IPS-11a (cell line): ENCODE results near the gene MAP4K2.
A peak's percentile ranks its signal among the peaks of the same experiment; 100 is the strongest.

Experiments used
- H3K4me3 ChIP-seq: one replicate; pipeline ENCODE4 v1.5.1; 2013; ENCODE audit warnings: low read depth, low read length, control low read depth

Gene MAP4K2

DNA sequence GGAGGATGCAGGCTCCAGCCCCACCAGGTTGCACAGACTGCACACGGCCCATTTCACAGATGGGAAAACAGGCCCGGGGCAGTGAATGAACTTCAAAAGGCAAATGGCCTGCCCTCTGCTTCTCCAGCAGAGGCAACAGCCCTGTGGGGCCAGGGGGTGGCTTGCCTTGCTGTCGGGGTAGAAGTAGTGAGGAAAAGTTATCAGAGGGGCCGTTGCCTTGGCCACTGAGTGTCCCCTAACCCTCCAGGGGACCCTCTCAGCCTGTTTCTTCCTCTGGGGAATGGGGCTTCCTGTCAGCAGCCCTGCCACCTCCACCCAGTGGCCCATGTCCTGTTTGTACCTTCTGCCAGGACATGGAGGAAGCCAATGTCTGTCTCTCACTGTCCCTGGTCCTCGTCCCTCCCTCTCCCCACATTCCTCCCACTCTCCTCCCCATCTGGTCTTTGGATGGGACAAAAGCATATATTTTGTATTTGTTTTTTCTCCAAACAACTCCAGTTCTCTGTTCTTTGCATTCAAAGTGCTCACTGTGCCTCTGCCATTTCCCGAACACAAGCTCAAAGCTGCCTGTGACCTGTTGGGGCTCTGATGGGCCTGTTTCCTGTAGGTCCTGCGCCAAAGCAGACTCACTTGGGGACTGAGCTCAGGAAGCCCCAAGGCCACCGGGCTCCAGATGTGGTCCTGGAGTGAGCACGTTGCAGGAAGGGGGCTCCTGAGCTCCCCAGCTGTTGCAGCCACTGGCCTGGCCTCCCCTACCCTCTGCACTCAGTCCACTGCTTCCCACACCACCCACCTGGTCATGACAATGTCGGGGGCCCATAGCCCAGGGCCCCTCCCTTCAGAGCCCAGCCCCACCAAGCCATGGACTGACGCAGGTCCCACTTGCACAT lies 9.5 kb downstream of the MAP4K2 start:
- H3K4me3 ChIP-seq = no peak overlapping the region

DNA sequence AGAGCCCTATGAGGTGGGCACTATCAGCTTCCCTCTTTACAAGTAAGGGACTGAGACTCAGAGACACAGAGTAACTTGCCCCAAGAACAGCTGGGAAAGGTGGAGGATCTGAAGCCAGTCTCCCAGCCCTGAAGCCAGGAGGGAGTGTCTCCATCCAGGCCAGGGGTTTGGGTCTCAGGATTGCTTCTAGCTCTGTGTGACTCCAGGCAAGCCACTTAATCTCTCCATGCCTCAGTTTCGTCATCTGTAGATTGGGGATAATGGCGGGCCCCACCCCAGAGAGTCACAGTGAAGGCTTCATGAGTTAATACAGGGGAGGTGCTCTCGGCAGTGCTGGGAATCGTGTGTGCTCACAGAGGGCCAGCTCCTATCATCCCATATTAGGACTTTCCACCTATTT lies 10.5 kb downstream of the MAP4K2 start:
- no peak overlapping the region for H3K4me3 ChIP-seq

DNA sequence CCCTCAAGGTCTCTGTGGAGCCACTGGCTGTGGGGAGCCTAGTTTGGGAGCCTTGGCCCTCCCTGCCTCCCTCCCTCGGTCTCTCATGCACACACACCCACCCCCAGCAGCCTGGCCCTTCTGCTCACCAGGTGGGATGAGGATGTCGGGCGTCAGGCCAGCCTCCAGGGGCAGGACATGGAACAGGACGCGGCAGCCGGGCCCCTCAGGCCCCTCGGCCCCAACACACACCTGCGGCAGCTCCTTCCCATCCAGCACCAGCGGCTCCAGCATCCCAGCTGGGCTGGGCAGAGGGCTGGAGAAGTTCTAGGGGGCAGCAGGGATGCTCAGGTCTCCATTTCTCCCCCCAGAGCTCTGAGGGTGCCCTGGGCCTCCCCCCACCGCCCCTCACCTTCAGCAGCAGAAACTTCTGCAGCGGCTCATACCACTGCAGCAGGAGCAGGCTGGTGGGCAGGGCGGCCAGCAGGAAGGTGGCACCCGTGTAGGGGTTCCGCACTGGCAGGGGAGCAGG lies 11.2 kb downstream of the MAP4K2 start:
- no peak overlapping the region for H3K4me3 ChIP-seq

DNA sequence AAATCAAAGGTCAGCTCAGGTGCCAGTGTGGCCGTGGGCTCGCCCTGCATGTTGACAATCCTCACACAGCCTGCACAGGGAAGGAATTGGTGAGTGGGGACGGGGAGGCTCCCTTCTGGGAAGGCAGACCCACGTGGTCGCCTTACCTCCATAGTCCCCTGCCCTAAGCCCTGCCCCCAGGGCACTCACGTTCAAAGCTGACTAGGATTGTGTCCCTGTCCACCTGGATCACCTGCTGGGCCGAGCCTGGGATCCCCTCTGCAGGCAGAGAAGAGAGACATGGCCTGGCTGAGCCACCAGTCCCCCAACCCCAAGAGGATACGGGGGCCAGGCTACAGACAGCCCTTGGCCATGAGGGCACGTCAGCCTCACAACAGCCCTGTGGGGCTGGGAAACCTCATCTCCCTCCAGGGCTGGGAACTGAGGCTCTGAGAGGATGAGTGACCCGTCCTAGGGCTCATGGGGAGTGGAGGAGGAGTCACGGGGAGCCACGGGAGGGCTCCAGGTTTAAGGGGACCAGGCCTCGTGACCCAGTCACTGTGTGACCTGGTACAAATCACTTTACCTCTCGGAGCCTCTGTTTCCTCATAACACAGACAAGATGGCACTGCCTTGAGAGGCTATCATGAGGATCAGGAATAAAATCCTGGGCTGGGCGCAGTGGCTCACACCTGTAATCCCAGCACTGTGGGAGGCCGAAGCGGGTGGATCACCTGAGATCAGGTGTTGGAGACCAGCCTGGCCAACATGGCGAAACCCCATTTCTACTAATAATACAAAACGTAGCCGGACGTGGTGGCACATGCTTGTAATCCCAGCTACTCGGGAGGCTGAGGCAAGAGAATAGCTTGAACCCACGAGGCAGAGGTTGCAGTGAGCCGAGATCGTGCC lies 12.6 kb downstream of the MAP4K2 start:
- no peak overlapping the region for H3K4me3 ChIP-seq

DNA sequence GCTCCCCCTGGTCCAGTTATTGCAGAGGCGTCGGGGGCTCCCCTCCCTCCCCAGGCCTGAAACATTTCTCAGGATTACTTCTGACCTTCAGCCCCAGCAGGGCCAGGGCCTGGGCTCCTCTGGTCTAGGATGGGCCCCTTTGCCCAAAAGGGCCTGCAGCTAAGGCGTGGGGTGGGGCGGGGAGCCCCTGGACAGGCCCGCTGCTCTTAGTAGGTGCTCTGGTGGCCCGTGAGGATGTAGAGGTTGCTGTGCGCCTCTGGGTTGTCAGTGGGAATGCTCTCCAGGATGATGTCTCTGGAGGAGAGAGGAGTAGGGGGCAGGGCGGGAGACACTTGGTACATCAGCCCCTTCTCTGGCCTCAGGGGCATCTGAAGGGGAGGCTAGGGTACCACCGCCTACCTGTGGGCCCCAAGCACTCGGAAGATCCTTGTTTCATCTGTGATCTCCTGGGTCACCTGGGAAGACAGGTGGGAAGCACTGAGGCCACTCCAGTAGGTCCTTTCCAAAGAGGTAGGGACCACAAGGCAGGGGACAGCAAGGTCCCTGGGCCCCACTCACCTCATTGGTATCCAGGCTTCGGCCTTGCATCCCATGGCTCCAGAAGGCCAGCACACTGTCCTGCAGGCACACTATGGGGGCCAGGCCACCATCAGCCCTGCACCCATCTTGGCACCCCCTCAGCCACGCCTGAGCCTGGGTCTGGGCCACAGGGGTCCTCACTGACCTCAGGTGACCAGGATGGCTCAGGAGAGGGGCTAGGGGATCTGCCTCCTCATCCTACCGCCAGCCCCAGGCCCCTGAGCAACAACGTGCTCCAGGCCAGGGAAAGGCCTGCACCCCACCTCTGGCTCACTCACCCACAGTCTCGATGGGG lies 13.4 kb downstream of the MAP4K2 start:
- H3K4me3 ChIP-seq = no peak overlapping the region

DNA sequence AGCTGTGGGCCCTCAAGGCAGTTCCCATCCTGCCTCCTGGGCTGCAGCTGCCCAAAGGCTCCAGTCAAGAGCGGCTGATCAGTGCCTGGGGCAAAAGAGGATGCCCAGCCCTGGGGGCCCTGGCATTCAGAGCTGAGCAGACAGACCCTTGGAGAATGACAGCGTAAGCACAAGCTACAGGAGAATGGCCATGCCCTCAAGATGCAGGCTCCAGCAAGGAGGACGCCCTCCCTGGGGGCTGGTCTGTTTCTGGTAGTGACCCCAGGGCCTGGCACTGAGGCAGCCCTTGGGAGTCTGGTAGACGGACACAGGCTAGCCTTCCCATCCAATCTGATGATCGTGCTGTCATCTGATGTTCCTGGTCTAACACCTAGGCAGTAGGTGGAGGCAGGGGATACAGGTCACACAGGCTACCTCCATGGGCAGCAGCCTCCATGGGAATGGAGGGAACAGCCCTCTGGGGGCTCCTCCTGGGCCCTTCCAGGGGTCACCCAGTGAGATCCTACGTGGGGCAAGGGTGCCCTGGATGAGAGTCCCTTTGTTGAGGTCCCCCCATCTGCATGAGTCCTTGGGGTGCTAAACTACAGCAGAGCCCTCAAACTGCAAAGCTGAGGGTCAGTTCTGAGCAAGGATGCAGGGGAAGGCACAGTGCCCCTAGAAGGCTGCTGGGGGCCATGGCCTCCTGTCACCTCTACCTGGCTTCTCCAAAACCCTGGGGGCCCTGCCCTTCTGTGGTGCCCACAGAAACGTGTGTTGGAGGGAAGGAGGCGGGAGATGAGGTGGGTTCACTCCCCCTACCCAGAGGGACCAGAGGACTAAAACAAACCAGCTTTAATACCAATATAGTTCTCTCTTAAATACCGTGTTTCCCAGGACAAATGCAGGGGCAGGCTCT lies 14.4 kb downstream of the MAP4K2 start:
- no peak overlapping the region for H3K4me3 ChIP-seq

DNA sequence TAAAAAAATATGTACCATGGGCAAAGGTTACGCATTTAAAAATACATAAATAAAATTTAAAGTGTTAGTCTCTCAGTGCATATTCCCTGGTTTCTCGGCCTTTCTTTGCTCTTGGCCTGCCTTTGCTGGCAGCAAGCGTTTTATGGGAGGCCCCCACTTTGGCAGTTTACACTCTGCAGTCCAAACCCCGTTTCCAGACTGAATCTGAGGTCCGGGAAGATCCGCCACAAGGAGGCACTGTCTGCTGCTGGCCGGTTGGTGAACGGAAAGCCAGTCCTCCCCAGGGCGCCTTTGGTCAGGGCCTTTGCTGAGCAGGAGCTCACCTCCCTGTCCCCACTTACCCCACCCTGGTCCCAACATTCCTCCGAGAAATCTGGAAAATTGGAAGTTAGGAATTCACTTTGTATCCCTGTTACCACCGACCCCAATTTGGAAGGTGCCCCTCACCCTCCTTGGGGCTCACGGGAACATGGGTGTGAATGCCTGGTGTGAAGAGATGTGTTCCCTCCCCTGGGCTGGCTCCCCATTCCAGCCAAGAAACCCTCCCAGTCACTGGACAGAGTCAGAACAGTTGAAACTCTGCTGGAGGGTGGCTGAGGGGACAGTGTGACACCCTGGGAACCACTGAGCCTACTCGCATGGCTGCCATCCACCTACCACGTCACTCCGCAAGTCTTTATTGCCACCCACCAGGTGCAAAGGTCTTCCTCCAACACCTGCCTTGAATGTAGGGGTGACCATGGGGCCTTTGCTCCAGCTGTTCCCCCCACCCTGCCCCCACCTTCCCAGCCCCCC lies 15.3 kb downstream of the MAP4K2 start:
- H3K4me3 ChIP-seq = no peak overlapping the region

DNA sequence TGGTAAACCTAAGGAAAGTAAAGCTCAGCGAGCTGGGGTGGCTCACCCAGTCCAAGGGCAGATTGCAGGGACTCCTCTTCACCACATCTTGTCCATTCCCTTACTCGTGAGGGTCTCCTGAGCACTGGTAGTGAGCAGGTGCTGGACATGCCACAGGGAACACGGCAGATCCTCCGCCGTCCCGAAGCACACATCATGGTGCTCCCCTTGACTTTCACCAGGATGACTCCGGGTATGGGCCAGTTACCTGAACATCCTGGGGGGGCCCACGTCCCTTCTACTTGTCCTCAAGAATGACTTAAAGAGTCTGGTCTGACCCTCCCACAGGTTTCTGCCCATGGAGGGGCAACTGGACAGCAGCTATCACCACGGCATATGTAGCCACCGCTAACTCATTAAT lies 16.7 kb downstream of the MAP4K2 start:
- no peak overlapping the region for H3K4me3 ChIP-seq

DNA sequence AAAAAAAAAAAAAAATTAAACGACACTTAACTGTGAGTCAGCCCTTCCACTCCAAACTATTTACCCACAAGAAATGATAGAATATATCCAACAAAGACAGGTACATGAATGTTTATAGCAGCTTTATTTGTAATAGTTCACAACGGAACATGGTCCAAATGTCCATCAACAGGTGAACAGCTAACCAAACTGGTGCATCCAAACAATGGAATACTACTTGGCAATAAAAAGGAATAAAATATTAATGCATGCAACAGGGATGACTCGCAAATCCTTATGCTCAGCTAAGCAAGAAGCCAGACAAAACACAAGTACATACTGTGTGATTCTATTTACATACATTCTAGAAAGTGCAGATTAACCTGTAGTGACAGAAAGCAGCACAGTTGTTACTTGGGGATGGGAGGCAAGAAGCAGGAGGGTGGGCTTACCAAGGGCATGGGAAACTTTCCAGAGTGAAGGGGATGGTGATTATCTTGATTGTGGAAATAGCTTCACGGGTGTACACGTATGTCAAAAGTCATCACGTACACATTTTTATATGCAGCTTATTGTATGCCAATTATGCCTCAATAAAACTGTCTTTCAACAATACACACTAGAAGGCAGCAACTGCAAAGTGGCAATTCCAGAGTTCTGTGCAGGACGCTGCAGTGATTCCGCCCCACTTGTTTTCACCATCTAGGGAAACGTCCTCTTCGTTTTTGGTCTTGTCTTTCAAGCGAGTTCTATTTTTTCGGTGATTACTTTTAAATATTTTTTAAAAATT lies 18.0 kb downstream of the MAP4K2 start:
- H3K4me3 ChIP-seq = no peak overlapping the region

DNA sequence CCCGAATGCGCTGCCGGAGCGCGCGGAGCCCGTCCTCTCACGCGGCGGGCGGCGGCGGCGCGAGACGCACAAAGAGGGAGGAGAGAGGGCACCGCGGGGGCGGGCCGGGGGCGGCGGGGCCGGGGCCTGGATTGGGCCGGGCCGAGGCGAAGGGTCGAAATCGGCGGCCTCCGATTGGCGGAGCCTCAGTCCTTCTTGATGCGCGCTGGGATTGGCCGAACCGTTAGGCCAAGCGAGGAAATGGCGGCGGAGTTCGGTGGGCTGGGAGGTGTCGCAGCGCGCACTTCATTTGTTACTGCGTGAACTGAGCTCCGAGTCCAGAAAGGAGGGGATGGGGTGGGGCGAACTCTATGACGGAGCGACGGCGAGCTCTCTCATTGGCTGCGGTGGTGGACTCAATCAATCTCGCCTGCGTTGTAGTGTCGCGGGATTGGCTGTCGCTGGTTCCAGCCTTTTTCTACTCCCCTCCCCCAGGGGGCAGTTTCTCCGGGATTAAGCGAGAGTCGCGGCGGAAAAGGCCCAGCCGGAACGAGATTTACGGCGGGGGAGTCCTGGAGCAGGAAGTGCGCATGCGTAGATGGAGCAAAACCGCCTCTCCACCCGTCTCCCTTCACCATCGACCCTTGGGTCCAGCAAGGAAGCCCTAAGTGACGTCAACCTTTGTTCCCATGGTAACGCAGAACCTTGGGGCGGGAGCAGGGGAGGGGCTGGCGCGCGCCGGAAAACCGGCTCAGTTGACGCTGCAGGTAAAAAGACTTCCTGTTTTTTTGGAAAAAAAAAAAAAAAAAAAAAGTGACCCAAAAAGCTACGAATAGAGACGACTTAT lies 24.3 kb downstream of the MAP4K2 start, which contains the start of gene SF1:
Gene SF1 (minus strand): TSS at position 70 of the 826 bp plus-strand sequence. CDS start 150 bp downstream, outside the sequence.
- H3K4me3 ChIP-seq = peak within 1 kb of the TSS; percentile 95

DNA sequence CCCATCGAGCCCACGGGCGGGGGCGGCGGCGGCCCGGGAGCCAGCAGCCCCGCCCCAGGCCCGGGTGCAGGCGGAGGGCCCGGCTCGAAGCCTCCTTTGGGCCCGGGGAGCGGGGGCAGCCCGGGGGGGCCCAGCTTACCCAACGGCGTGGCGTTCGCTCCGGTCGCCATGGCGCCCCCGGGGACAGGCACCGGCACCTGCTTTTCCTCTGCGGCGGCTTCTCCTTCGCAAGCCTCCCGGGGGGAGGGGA lies 24.9 kb downstream of the MAP4K2 start:
- H3K4me3 ChIP-seq = peak overlapping the region; percentile 95

DNA sequence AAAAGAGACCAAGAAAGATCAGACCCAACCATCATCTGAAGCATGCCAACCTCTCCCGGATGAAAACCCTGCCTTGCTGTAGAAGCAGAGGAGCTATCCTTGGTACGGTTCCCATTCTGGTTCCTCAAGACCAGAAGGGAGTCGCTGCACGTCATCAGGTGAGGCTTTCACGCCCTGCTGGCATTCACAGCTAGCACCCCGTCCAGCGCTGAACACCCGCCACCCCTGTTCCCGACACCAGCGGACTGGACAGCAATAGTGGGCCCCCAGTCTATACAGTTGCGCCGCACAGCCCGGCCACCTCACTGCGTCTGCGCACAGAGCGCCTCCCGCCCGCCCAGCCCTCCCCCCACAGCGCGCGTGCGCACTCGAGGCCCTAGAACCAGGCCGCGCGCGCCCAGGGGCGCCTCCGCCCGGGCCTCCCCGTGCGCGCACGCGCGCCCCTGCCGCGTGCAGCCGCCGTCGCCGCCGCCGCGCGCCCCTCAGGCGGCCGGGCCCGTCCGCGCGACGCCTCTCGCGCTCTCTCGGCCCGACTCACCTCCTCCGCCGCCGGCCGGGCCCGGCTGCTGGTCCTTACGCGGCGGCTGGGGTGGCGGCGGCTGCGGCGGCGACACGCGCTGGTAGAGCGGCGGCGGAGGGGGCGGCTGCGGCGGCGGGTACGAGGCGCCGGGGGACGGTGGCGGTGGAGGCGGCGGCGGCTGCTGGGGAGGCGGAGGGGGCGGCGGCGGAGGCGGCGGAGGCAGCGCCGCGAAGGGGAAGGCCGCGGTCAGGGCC lies 25.4 kb downstream of the MAP4K2 start:
- H3K4me3 ChIP-seq = peak overlapping the region; percentile 95

DNA sequence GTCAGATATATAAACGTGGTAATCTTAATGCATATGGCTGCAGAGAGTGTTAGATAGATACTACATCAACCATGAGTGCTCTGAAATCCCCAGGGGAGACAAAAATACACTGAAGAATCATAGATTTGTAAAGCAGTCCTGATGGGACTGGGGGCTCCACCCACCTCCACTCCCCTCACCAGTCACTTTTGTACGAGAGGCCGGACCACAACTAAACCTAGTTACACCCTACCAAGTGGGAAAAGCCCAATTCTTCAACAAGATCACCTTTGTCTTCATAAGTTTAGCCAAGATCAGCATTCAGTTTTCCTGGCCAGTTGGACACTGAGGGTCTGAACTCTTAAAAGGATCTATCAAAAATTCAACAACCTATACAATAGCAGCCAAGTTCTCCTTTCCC lies 26.1 kb downstream of the MAP4K2 start:
- H3K4me3 ChIP-seq = peak overlapping the region; percentile 95

DNA sequence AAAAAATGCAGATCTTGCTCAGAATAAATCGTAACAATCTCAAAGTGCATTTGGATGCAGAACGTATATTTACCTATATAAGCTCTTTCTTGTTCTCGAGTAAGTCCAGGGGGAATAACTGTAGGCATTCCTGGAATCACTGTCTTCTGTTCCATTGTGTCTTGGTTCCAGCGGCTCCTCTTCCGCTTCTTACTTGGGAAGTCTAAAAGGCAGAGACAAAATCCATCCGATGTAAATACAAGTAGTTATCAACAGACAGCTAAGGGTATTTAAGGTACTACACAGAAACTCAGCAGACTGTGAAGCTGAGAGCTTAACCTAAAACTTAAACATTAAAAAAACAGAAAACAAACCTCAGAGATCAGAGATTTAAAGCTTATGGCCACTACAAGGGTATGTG lies 26.6 kb downstream of the MAP4K2 start:
- H3K4me3 ChIP-seq = no peak overlapping the region

DNA sequence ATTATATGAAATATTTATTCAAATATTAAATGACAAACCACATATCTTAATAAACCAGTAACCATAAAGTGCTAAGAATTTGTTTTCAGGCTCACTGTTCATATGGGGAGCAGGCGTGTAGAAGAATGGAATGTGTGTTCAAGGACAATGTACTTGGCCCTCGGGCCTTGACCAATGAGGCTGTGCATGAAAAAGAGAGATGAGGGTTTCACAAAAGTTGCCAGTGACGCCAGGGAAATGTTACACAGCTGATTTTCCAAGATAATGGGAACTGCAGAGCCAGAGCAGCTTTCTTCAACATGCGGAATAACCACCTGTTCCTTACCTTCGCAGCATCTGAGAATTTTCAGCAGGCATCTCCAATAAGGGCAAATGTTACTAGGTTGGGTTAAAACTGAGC lies 28.9 kb downstream of the MAP4K2 start:
- no peak overlapping the region for H3K4me3 ChIP-seq

DNA sequence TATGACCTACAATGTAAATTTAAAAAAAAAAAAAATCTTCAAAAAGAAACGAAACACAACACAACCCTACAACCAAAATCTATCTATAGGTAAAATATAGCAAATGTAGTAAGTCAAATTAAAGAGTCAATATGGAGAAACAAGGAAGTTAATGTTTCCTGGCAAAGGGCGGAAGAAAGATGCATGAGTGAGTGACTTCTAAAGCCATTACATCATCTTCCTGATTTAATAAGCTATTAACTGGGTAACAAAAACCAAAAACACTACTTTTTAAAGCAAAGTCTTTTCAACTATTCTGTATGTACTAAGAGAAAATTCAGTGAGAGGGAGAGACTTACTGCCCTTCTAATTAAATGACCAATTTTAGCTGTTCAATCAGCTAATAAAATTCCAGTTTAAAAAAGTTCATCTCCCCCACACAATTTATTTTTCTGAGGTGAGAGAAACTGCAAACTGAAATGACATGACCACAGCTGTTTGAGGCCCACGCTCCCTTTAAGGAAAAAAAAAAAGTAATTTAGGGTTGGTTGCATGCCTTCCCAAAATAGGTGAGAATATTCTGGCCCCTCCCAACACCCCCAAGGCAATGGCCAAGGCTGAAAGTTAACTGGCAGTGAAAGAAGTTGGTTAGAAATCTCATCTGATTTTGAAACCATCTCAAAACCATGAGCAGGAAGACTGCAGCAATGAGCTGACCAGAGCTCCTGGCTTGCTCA lies 30.6 kb downstream of the MAP4K2 start:
- H3K4me3 ChIP-seq = no peak overlapping the region
